ENCODE measurements around the gene EXOC1L. TPM values are rescaled to one million over a fixed set of nuclear protein-coding genes. Genes with fewer than 3 reads are reported as not detected.

The EXOC1L gene
- total and polyA plus RNA-seq, 2 donors (not counting 1 experiment from before 2014, with no cell fraction given): not detected

GRCh38 chr4:55781341-55781740, 38.2 kb upstream of the EXOC1L start:
- no peak overlapping the region for H3K9ac ChIP-seq (ENCODE audit: low read length)
- H3K4me1 ChIP-seq (ENCODE audit: control insufficient read depth in 2 of 2, insufficient read depth in 2 of 2, low read length in 2 of 2): no peaks in the 10 kb centered on the region
- H2AFZ ChIP-seq (ENCODE audit: insufficient read depth, low read depth, low read length, poor library complexity, severe bottlenecking): no peak overlapping the region
- H3K4me1 Mint-ChIP-seq: no peaks in the 10 kb centered on the region
- H3K9me3 ChIP-seq (ENCODE audit: control extremely low read depth in 1 of 3, control insufficient read depth in 2 of 3, insufficient read depth in 1 of 3, low read length in 2 of 3): no peaks in the 10 kb centered on the region
- H3K27me3 Mint-ChIP-seq: peaks cover 6% of the 10 kb centered on the region
- no peaks in the 10 kb centered on the region for H3K79me2 ChIP-seq (ENCODE audit: control insufficient read depth, insufficient read depth, low read length)
- H3K27ac ChIP-seq (ENCODE audit: low read length in 2 of 2): no peak overlapping the region
- no peak for TF ChIP-seq CTCF (IDR thresholded peaks at IDR 0.05)
- TF ChIP-seq EZH2 (IDR thresholded peaks at IDR 0.05; ENCODE audit: borderline replicate concordance, insufficient read depth, low read depth, low read length, poor library complexity, severe bottlenecking): no peak
- DNase-seq: no peak
- H4K20me1 ChIP-seq (ENCODE audit: control insufficient read depth, insufficient read depth, low read length, poor library complexity, severe bottlenecking): no peaks in the 10 kb centered on the region
- no peaks in the 10 kb centered on the region for H3K36me3 ChIP-seq (replicated peaks in 1 of 2; ENCODE audit: control extremely low read depth in 1 of 2, control insufficient read depth in 1 of 2, extremely low read depth in 1 of 2, insufficient read depth in 2 of 2, low read length in 1 of 2)
- H3K4me3 ChIP-seq (ENCODE audit: control extremely low read depth in 1 of 5, extremely low read depth in 1 of 5, insufficient read depth in 1 of 5, low read depth in 2 of 5, low read length in 4 of 5): no peak overlapping the region
- H3K4me3 Mint-ChIP-seq: no peak overlapping the region
- no peak for ATAC-seq (ENCODE audit: low read depth)
- WGBS (ENCODE audit: insufficient coverage): 80% methylated on average over 1 of the region's 2 CpGs
- intact Hi-C loops (cut with micrococcal nuclease): no loop called here
- H3K9me3 Mint-ChIP-seq (ENCODE audit: insufficient read depth): no peaks in the 10 kb centered on the region
- ChIA-PET POLR2A (no interaction called here), CTCF (no interaction called here)
- H3K4me2 ChIP-seq (replicated peaks; ENCODE audit: low read depth, low read length, poor library complexity, severe bottlenecking): no peak overlapping the region
- H3K27me3 ChIP-seq (replicated peaks in 1 of 4; ENCODE audit: control extremely low read depth in 1 of 4, control insufficient read depth in 3 of 4, insufficient read depth in 4 of 4, low read length in 3 of 4): no peaks in the 10 kb centered on the region
- H3K27ac Mint-ChIP-seq: no peak overlapping the region

GRCh38 chr4:55781812-55782211, 37.8 kb upstream of the EXOC1L start:
- Histone ChIP-seq H3K4me1 (ENCODE audit: control insufficient read depth in 2 of 2, insufficient read depth in 2 of 2, low read length in 2 of 2) (no peaks in the 10 kb centered on the region), H3K27ac (ENCODE audit: low read length in 2 of 2) (no peak overlapping the region), H3K36me3 (replicated peaks in 1 of 2; ENCODE audit: control extremely low read depth in 1 of 2, control insufficient read depth in 1 of 2, extremely low read depth in 1 of 2, insufficient read depth in 2 of 2, low read length in 1 of 2) (no peaks in the 10 kb centered on the region), H3K9ac (ENCODE audit: low read length) (no peak overlapping the region), H4K20me1 (ENCODE audit: control insufficient read depth, insufficient read depth, low read length, poor library complexity, severe bottlenecking) (no peaks in the 10 kb centered on the region), H3K4me2 (replicated peaks; ENCODE audit: low read depth, low read length, poor library complexity, severe bottlenecking) (no peak overlapping the region), H3K27me3 (replicated peaks in 1 of 4; ENCODE audit: control extremely low read depth in 1 of 4, control insufficient read depth in 3 of 4, insufficient read depth in 4 of 4, low read length in 3 of 4) (no peaks in the 10 kb centered on the region), H3K79me2 (ENCODE audit: control insufficient read depth, insufficient read depth, low read length) (no peaks in the 10 kb centered on the region), H3K9me3 (ENCODE audit: control extremely low read depth in 1 of 3, control insufficient read depth in 2 of 3, insufficient read depth in 1 of 3, low read length in 2 of 3) (no peaks in the 10 kb centered on the region), H2AFZ (ENCODE audit: insufficient read depth, low read depth, low read length, poor library complexity, severe bottlenecking) (no peak overlapping the region), H3K4me3 (ENCODE audit: control extremely low read depth in 1 of 5, extremely low read depth in 1 of 5, insufficient read depth in 1 of 5, low read depth in 2 of 5, low read length in 4 of 5) (no peak overlapping the region)
- intact Hi-C loops (cut with micrococcal nuclease): no loop called here
- ATAC-seq (ENCODE audit: low read depth) (no peak), DNase-seq (no peak)
- no CpG with 5 or more reads among the region's 1 CpG for WGBS (ENCODE audit: insufficient coverage)
- no peaks in the 10 kb centered on the region for H3K9me3 Mint-ChIP-seq (ENCODE audit: insufficient read depth)
- CTCF ChIA-PET: no interaction called here
- H3K27ac Mint-ChIP-seq: no peak overlapping the region
- no peak for TF ChIP-seq EZH2 (IDR thresholded peaks at IDR 0.05; ENCODE audit: borderline replicate concordance, insufficient read depth, low read depth, low read length, poor library complexity, severe bottlenecking)
- no peak for TF ChIP-seq CTCF (IDR thresholded peaks at IDR 0.05)
- H3K4me1 Mint-ChIP-seq: no peaks in the 10 kb centered on the region
- no peak overlapping the region for H3K4me3 Mint-ChIP-seq
- POLR2A ChIA-PET: no interaction called here
- H3K27me3 Mint-ChIP-seq: peaks cover 4% of the 10 kb centered on the region
